Activated CD8-positive, alpha-beta memory T cell treated with anti-CD3 and anti-CD28 coated beads for 48 hours (primary cell): ENCODE data around the gene PLPP7.
"Not testable (repeated sequence)": the region's sequence is repeated elsewhere in the genome, so short reads cannot be mapped to it uniquely, and the experiment has no call there.

Experiments
- DNase-seq, 3 experiments: peaks; one replicate each; pipeline ENCODE4 v3.0.0-alpha.2; 2020; ENCODE audit warnings: low read depth in 2 of 3, low spot score in 2 of 3

The PLPP7 gene

DNA sequence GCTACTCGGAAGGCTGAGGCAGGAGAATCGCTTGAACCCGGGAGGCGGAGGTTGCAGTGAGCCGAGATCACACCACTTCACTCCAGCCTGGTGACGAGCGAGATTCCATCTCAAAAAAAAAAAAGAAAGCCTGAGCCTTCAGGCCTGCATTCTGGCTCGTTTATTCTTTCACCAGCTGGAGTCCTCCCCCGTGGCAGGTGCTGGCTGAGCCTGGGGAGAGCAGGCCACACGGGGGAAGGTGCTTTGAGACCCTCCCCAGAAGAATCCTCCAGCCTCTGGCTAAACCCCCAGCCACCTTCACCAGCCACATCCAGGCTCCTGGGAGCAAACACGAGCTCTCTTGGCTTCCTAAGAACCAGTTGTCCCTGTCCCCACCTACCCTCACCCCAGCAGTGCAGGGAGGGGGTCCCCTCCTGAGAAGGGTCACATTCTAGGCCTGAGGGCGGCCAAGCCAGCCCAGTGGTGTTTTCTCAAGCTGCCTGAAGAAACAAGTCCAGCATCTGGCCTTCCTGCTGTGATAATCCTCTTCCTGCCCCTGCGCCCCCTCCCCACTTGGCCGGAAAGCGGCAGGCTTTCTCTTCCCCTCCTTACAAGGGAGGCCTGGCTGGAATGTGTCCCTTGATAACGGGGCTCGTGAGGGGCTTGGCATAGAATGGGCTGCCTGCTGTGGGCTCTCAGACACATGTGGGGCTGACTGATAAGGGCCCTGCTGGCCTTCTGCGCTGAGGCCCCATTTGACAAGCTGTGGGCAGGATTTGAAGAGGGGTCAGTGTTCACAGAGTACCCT is 41.5 kb downstream of the PLPP7 start:
- DNase-seq, result no peak

- not testable (repeated sequence) for DNase-seq
These were observed 42.5 kb downstream of the PLPP7 start for GRCh38 chr9:131331996-131332395.

DNA sequence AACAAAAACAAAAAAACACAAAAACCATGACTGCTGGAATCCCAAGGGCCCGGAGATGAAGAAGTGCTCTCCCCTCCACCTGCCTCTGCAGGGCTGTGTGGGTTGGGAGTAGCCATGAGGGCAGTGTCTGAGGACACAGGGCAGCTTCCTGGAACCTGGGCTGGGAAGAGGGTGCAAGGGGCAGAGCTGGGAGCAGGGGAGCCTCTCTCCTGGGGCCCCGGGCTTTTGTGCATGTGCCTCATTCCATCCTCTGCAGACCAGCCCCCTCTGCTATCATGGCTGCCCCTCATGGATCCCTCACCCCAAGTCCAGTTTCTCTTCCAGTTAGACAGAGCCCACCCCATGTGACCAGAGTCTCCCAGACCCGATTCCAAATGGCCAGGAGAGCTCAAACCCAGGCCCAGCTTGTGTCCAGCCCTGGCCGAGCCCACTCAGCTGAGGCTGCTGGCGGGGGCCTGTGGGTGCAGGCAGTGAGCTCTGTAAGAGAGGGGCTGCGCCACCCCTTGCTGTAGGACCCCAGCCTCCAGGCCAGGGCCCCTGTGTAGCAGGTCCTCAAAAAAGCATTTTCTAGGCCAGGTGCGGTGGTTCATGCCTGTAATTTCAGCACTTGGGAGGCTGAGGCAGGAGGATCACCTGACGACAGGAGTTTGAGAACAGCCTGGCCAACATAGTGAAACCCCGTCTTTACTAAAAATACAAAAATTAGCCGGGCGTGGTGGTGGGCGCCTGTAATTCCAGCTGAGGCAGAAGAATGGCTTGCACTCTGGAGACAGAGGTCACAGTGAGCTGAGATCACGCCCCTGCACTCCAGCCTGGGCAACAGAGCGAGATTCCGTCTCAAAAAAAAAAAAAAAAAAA is 44.5 kb downstream of the PLPP7 start:
- no peak for DNase-seq

GRCh38 chr9:131334629-131335367 is 45.3 kb downstream of the PLPP7 start:
- DNase-seq, result no peak

- DNase-seq, result no peak
These were observed 45.8 kb downstream of the PLPP7 start for GRCh38 chr9:131335368-131335755.

DNA sequence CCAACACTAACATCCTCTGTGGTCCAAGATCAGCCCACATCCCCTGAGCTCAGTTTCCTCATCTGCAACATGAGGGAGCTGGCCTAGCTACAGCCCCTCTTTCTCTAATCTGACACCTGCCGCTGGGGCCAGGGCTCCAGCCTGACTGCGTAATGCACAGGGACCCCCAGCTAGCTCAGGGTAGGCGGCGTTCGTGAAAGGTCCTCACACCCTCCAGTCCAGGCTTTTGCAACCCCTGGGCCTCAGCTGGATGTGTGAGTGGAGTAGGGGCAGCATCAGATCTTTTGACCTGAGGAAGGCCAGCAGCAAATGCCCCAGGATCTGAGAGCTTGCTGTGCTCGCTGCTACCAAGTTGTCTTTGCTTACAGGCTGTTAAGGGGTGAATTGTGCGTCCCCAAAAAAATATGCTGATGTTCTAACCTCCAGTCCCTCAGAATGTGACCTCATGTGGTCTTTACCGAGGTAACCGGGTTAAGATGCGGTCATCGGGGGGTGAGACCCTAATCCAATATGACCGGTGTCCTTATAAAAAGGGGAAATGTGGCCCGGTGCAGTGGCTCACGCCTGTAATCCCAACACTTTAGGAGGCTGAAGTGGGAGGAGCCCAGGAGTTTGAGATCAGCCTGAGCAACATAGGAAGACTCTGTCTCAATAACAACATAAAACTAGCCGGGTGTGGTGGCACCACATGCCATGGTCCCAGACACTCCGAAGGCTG is 47.8 kb downstream of the PLPP7 start:
- DNase-seq, result no peak

DNA sequence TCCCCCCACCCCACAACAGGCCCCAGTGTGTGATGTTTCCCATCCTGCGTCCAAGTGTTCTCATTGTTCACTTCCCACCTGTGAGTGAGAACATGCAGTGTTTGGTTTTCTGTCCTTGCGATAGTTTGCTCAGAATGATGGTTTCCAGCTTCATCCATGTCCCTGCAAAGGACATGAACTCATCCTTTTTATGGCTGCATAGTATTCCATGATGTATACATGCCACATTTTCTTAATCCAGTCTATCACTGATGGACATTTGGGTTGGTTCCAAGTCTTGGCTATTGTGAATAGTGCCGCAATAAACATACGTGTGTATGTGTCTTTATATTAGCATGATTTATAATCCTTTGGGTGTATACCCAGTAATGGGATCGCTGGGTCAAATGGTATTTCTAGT is 49.7 kb downstream of the PLPP7 start:
- DNase-seq, result not testable (repeated sequence)

DNA sequence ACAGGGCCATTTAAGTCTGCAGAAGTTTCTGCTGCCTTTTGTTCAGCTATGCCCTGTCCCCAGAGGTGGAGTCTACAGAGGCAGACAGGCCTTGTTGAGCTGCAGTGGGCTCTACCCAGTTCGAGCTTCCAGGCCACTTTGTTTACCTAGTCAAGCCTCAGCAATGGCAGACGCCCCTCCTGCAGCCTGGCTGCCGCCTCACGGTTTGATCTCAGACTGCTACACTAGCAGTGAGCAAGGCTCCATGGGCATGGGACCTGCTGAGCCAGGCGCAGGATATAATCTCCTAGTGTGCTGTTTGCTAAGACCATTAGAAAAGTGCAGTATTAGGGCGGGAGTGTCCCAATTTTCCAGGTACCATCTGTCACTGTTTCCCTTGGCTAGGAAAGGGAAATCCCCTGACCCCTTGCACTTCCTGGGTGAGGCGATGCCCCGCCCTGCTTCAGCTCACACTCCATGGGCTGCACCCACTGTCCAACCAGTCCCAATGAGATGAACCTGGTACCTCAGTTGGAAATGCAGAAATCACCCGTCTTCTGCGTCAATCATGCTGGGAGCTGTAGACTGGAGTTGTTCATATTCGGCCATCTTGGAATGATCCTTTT is 55.5 kb downstream of the PLPP7 start:
- not testable (repeated sequence) for DNase-seq

- DNase-seq, result no peak
These were observed 57.0 kb downstream of the PLPP7 start for GRCh38 chr9:131346559-131346958.

DNA sequence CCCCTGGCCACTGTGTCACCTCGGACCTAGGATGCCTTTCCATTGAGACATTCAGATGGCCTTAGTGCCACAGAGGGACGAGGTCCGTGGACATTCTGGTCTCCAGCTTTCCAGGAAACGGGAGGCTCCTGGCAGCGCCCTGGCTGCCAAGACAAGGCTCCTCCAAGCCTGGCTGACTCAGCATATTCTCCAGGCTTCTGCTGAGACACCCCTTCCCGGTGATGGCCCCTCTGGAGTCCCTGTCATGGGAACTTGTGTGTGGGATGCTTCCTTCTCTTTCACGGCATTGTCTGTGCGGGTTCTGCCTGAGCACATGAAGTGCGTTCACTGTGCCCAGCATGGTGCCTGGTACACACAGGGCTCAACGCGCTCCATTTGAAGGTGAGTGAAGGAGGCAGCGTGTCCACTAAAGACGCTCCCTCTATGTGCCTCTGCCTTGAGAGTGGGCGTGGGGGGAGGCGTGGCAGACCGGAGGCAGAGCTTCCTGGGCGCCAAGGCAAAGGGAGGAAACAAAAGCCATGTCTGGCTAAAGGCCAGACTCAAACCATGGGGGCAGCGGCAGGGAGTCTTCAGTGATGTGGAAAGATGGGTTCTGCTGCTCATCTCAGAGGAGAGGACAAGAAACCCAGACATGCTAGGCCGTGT is 58.0 kb downstream of the PLPP7 start:
- no peak for DNase-seq

DNA sequence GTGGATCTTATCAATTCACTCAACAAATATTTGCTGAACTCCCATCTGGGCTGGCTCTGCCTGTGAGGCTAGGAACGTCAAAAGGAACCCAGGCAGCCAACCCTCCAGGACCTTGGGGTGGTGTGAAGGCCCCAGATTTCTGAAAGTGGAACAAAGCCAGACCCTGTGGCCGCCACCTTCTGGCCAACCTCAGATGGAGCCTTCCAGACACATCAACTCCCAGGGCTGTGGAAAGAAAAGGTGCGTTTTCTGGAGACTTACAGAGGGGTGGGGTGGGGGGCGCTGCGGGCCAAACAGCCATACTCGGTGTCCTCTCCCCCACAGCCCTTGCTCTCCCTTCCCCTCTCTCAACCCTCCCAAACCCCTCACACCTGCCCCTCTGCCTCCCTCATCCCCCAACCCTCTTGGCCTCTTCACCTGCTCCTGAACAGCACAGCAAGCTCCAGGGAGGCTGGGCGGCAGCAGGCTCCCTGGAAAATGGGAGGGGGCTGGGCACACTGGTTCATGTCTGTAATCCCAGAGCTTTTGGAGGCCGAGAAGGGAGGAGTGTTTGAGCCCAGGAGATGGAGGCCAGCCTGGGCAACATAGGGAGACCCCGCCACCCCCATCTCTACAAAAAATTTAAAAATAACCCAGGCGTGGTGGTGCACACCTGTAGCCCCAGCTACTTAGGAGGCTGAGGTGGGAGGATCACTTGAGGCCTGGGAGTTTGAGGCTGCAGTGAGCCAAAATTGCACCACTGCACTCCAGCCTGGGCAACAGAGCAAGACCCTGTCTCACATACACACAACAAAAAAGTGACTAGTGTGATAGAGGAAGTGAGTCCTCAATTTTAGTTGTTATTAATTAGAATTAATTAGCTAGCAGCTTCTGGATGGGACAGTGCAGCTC is 59.4 kb downstream of the PLPP7 start:
- DNase-seq, result no peak

- no peak for DNase-seq
These were observed 60.0 kb downstream of the PLPP7 start for GRCh38 chr9:131349522-131349880.

DNA sequence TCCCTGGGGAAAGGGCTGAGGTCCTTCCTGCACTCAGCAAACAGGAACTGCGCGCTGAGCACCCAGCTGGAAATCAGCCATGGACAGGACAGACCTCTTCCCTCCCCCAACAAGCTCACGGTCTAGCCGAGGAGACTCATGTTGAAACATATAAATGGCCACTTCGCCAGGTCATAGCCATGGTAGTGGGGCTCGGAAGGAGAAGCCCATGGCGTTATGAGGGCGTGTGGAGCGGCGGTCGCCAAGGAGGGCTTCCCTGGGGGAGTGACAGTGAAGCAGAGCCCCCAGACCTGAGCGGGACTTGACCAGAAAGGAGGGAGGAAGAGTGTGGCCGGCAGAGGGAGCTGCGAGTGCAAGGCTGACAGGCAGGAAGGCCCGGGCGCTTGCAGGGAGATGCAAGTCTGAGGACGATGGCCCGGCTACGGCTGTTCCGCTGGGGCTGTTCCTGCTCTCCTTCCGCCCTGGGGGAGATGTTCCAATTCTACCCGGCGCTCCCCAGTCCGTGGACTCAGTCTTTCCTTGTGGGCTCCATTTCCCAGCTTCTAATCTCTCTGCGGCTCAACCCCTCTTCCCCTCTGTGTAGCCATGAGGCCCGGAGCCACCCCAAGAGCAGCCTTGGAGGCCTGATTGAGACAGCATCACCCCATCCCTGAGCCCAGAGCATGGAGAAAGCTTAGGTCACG is 60.5 kb downstream of the PLPP7 start:
- DNase-seq, result peak; percentile 62 to 76 (median 76)

DNA sequence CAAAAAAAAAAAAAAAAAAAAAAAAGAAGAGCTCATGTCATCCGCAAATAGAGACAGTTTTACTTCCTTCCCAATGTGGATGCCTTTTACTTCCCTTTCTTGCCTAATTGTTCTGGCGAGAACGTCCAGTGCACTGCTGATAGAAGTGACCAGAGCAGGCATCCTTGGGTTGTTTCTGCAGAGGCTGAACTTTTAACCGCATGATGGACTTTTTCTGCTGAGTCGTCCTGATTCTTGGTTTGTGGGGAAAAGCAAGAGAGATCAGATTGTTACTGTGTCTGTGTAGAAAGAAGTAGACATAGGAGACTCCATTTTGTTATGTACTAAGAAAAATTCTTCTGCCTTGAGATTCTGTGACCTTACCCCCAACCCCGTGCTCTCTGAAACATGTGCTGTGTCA is 67.0 kb downstream of the PLPP7 start:
- DNase-seq, result not testable (repeated sequence)

- no peak for DNase-seq
These were observed 69.0 kb downstream of the PLPP7 start for GRCh38 chr9:131358556-131358955.
